OCI-LY3 (cell line): ENCODE data around the gene KCNAB1.
A peak's percentile ranks its signal among the peaks of the same experiment; 100 is the strongest.

Source experiments
- H2AFZ ChIP-seq: fragments of 200-600, 300-600 bp; shearing (Covaris generic); 2 replicates; pipeline ENCODE4 v1.6.0; 2014; ENCODE audit warnings: antibody characterized with exemption, low read depth, low read length
- H3K27ac ChIP-seq: fragments of 200-600, 300-600 bp; sonication (generic); 2 replicates; pipeline ENCODE4 v1.5.1; 2014; ENCODE audit warnings: mild to moderate bottlenecking, low read length, moderate library complexity, mixed read lengths
- H3K27me3 ChIP-seq: fragments of 200-600, 300-600 bp; sonication (generic); 2 replicates; pipeline ENCODE4 v1.6.1; 2014; ENCODE audit warnings: low read depth, low read length, mixed read lengths
- H3K36me3 ChIP-seq: fragments of 200-600, 300-600 bp; sonication (generic); replicated peaks from 2 replicates; pipeline ENCODE3; 2014; ENCODE audit warnings: low read depth, low read length, mixed read lengths
- H3K4me1 ChIP-seq: fragments of 300-600, 200-600 bp; sonication (generic); 2 replicates; pipeline ENCODE4 v1.6.1; 2014; ENCODE audit warnings: low read length, mixed read lengths
- H3K4me2 ChIP-seq: fragments of 200-600, 300-600 bp; sonication (generic); 2 replicates; pipeline ENCODE4 v1.6.1; 2014; ENCODE audit warnings: low read length, mixed read lengths
- H3K4me3 ChIP-seq: fragments of 300-600, 200-600 bp; sonication (generic); 2 replicates; pipeline ENCODE4 v1.5.1; 2014; ENCODE audit warnings: antibody characterized with exemption, mild to moderate bottlenecking, low read length, moderate library complexity
- H3K79me2 ChIP-seq: fragments of 300-600, 200-600 bp; shearing (Covaris generic); 2 replicates; pipeline ENCODE4 v1.6.1; 2014; ENCODE audit warnings: mild to moderate bottlenecking, low read length, mixed read lengths
- H3K9ac ChIP-seq: fragments of 300-600, 200-600 bp; shearing (Covaris generic); 2 replicates; pipeline ENCODE4 v1.6.0; 2014; ENCODE audit warnings: mild to moderate bottlenecking, low read length, moderate library complexity
- H3K9me3 ChIP-seq: fragments of 200-600, 300-600 bp; shearing (Covaris generic); 2 replicates; pipeline ENCODE4 v1.6.1; 2014; ENCODE audit warnings: low read length, mixed read lengths; ENCODE audit not compliant: insufficient read depth
- H4K20me1 ChIP-seq: fragments of 200-600, 300-600 bp; sonication (generic); 2 replicates; pipeline ENCODE4 v1.6.1; 2016; ENCODE audit warnings: low read length, mixed read lengths; ENCODE audit not compliant: insufficient read depth
- EZH2phosphoT487 ChIP-seq: fragments of 200-600 bp; shearing (Covaris generic); IDR thresholded peaks from 2 replicates; pipeline ENCODE4 v1.6.1; 2018; ENCODE audit warnings: antibody characterized with exemption, mixed run types, low read depth
- TF ChIP-seq, protein P1 (sequence below): fragments of 200-600, 300-600 bp; sonication (generic); IDR thresholded peaks from 2 replicates; pipeline ENCODE4 v1.5.1; 2014; ENCODE audit warnings: antibody characterized with exemption, low read length, low read depth

The KCNAB1 gene

DNA sequence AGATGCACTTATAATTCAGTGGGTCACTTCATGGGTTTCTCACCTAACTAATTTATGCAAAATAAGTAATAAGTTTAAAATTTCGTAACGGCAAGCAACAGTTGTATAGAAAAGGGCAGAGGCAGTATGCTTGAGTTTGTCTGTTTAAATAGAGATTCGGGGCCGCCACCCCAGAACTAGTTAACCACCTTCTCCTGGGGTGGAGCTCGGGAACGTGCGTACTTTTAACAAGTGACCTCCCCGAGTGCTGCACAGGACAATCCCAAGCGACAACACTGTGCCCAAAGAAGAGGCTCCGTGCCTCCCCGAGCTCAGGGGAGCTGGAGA is 434.1 kb downstream of the KCNAB1 start:
- H3K4me1 ChIP-seq: peaks cover 21% of the 10 kb centered on the region
- H2AFZ ChIP-seq: peak overlapping the region; percentile 41; the same call in 1 of the 2 replicates
- H3K27me3 ChIP-seq: no peaks in the 10 kb centered on the region
- peak overlapping the region; percentile 61 for H3K27ac ChIP-seq
- H3K36me3 ChIP-seq: peaks cover 36% of the 10 kb centered on the region
- H3K79me2 ChIP-seq: peaks cover 55% of the 10 kb centered on the region
- peak overlapping the region; percentile 84 for H3K4me3 ChIP-seq
- peak overlapping the region; percentile 77 for H3K4me2 ChIP-seq
- TF ChIP-seq, protein P1, sequence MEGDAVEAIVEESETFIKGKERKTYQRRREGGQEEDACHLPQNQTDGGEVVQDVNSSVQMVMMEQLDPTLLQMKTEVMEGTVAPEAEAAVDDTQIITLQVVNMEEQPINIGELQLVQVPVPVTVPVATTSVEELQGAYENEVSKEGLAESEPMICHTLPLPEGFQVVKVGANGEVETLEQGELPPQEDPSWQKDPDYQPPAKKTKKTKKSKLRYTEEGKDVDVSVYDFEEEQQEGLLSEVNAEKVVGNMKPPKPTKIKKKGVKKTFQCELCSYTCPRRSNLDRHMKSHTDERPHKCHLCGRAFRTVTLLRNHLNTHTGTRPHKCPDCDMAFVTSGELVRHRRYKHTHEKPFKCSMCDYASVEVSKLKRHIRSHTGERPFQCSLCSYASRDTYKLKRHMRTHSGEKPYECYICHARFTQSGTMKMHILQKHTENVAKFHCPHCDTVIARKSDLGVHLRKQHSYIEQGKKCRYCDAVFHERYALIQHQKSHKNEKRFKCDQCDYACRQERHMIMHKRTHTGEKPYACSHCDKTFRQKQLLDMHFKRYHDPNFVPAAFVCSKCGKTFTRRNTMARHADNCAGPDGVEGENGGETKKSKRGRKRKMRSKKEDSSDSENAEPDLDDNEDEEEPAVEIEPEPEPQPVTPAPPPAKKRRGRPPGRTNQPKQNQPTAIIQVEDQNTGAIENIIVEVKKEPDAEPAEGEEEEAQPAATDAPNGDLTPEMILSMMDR: no peak
- no peak for TF ChIP-seq EZH2phosphoT487
- H4K20me1 ChIP-seq: peaks cover 17% of the 10 kb centered on the region
- H3K9me3 ChIP-seq: no peaks in the 10 kb centered on the region
- H3K9ac ChIP-seq: peak overlapping the region; percentile 85

- TF ChIP-seq, protein P1: no peak
- no peak for TF ChIP-seq EZH2phosphoT487
- Histone ChIP-seq H3K9ac (peak within 1 kb of the TSS; percentile 85), H2AFZ (peak within 1 kb of the TSS; percentile 99), H3K4me2 (peak within 1 kb of the TSS; percentile 81), H3K4me1 (peaks cover 21% of the 10 kb centered on the region), H3K36me3 (peaks cover 34% of the 10 kb centered on the region), H4K20me1 (peaks cover 17% of the 10 kb centered on the region), H3K27ac (peak within 1 kb of the TSS; percentile 61), H3K79me2 (peaks cover 49% of the 10 kb centered on the region), H3K27me3 (no peaks in the 10 kb centered on the region), H3K9me3 (peaks cover 4% of the 10 kb centered on the region; the same call in 1 of the 2 replicates), H3K4me3 (peak within 1 kb of the TSS; percentile 84)
Measured at GRCh38 chr3:156554842-156555687, 434.7 kb downstream of the KCNAB1 start, which contains the start of gene SSR3. TSS of gene SSR3 (minus strand) at chr3:156555117. CDS start at chr3:156555089, 28 bp downstream.

DNA sequence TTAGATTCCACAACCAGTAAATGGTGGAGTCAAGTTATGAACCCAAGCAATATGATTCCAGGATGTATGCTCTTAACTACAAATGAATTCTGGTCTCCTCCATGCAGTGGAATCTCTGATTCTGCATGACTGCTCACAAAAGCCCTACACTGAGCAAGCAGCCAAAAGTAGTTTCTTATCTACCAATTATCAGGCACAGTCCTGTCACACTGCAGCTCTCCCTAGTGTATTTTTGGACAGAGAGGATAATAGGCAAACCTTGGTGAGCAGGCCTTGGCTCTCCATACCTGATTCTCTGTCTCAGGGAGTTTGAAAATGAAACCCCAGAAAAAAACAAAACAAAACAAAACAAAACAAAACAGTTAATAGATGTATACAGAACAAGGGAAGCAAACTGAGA is 438.0 kb downstream of the KCNAB1 start:
- peaks cover 7% of the 10 kb centered on the region; the same call in 1 of the 2 replicates for H3K9me3 ChIP-seq
- H3K4me3 ChIP-seq: no peak overlapping the region
- H3K27ac ChIP-seq: no peak overlapping the region
- H3K27me3 ChIP-seq: no peaks in the 10 kb centered on the region
- no peaks in the 10 kb centered on the region for H4K20me1 ChIP-seq
- H3K79me2 ChIP-seq: peaks cover 16% of the 10 kb centered on the region
- H3K36me3 ChIP-seq: peaks cover 5% of the 10 kb centered on the region
- TF ChIP-seq EZH2phosphoT487: no peak
- TF ChIP-seq, protein P1: no peak
- no peak overlapping the region for H3K4me2 ChIP-seq
- peaks cover 18% of the 10 kb centered on the region for H3K4me1 ChIP-seq
- H2AFZ ChIP-seq: no peak overlapping the region
- no peak overlapping the region for H3K9ac ChIP-seq

DNA sequence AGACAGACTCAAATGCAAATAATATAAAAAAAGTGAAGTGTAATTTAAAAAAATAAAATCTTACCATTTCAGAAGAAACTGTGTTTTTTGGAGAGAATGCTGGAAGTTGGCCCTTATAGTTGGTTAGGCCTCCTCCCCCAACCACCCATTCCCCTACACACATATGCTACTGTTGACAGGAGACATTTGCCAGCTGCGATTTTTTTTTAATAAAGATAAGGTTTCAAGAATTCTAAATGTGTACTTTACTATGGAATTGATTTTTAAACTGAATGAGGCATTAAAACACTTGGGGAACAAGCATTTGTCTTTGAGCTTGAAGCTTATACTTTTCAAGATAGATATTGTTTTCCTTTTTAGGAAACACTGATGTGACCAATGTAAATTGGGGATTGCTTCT is 438.9 kb downstream of the KCNAB1 start:
- H3K4me1 ChIP-seq: peaks cover 26% of the 10 kb centered on the region
- TF ChIP-seq EZH2phosphoT487: no peak
- TF ChIP-seq, protein P1: no peak
- no peaks in the 10 kb centered on the region for H3K27me3 ChIP-seq
- no peak overlapping the region for H3K4me2 ChIP-seq
- H3K36me3 ChIP-seq: peaks cover 5% of the 10 kb centered on the region
- no peak overlapping the region for H3K27ac ChIP-seq
- peaks cover 6% of the 10 kb centered on the region for H3K79me2 ChIP-seq
- H3K9me3 ChIP-seq: peaks cover 7% of the 10 kb centered on the region; the same call in 1 of the 2 replicates
- no peaks in the 10 kb centered on the region for H4K20me1 ChIP-seq
- H3K9ac ChIP-seq: no peak overlapping the region
- H3K4me3 ChIP-seq: no peak overlapping the region
- no peak overlapping the region for H2AFZ ChIP-seq
